HCT116 (cell line): ENCODE data around the gene TANC1.

Source experiments
- POLR2A ChIP-seq: IDR thresholded peaks from 2 replicates; pipeline ENCODE4 v1.7.0; 2011; ENCODE audit warnings: borderline replicate concordance; ENCODE audit not compliant: insufficient read depth, insufficient read length; ENCODE audit errors: extremely low read depth
- SP1 ChIP-seq: IDR thresholded peaks from 2 replicates; pipeline ENCODE4 v1.6.1; 2012; ENCODE audit warnings: low read depth
- TCF7L2 ChIP-seq: IDR thresholded peaks from 2 replicates; pipeline ENCODE4 v1.7.0; 2011; ENCODE audit warnings: borderline replicate concordance, inconsistent platforms; ENCODE audit not compliant: insufficient read depth, insufficient read length; ENCODE audit errors: extremely low read depth

GRCh38 chr2:159017837-159018236 lies 49.4 kb downstream of the TANC1 start:
- TF ChIP-seq TCF7L2 (no peak), POLR2A (no peak), SP1 (no peak)
